HK-2 (cell line): ENCODE data around the gene PRXL2C.
"Not testable (repeated sequence)": the region's sequence is repeated elsewhere in the genome, so short reads cannot be mapped to it uniquely, and the experiment has no call there.

ENCODE experiments used
- DNase-seq: peaks from one replicate; pipeline ENCODE4 v3.0.0-alpha.2; 2018; ENCODE audit not compliant: unreplicated experiment

The PRXL2C gene

GRCh38 chr9:96655198-96655851 lies at the start of gene PRXL2C:
Gene PRXL2C, minus strand, starts transcription at chr9:96655317. Its CDS starts 36 bp downstream, at chr9:96655281.
- peak; percentile 88 for DNase-seq

- DNase-seq, result not testable (repeated sequence)
Observed at GRCh38 chr9:96700721-96701375, 45.7 kb upstream of the PRXL2C start.

- DNase-seq, result no peak
Observed at GRCh38 chr9:96691326-96691725, 36.2 kb upstream of the PRXL2C start.

GRCh38 chr9:96688745-96689464 lies 33.8 kb upstream of the PRXL2C start:
- DNase-seq, result no peak

GRCh38 chr9:96688187-96688586 lies 33.1 kb upstream of the PRXL2C start:
- no peak for DNase-seq

GRCh38 chr9:96686638-96687335 lies 31.7 kb upstream of the PRXL2C start:
- no peak for DNase-seq

- no peak for DNase-seq
Observed at GRCh38 chr9:96680812-96681499, 25.8 kb upstream of the PRXL2C start.

- no peak for DNase-seq
Observed at GRCh38 chr9:96674906-96675538, 19.9 kb upstream of the PRXL2C start.

- not testable (repeated sequence) for DNase-seq
Observed at GRCh38 chr9:96673786-96674185, 18.7 kb upstream of the PRXL2C start.

- DNase-seq, result no peak
Observed at GRCh38 chr9:96668868-96669534, 13.9 kb upstream of the PRXL2C start.

GRCh38 chr9:96667363-96667728 lies 12.2 kb upstream of the PRXL2C start:
- DNase-seq, result no peak

GRCh38 chr9:96666653-96667362 lies 11.7 kb upstream of the PRXL2C start:
- DNase-seq, result not testable (repeated sequence)

GRCh38 chr9:96665789-96666188 lies 10.7 kb upstream of the PRXL2C start:
- DNase-seq, result no peak

GRCh38 chr9:96663506-96664120 lies 8.5 kb upstream of the PRXL2C start:
- DNase-seq, result no peak

- no peak for DNase-seq
Observed at GRCh38 chr9:96661711-96662110, 6.6 kb upstream of the PRXL2C start.

GRCh38 chr9:96660692-96661248 lies 5.7 kb upstream of the PRXL2C start:
- no peak for DNase-seq

GRCh38 chr9:96654450-96655197 lies 493 bp downstream of the PRXL2C start:
- peak; percentile 68 for DNase-seq

- DNase-seq, result no peak
Observed at GRCh38 chr9:96651626-96652025, 3.5 kb downstream of the PRXL2C start.
